Measurements from ENCODE around the gene STK35. TPM values are rescaled to one million over a fixed set of nuclear protein-coding genes. Genes with fewer than 3 reads are reported as not detected.

Gene STK35
- total RNA-seq, 1 donor from 2014 or later: 31.0 TPM

DNA sequence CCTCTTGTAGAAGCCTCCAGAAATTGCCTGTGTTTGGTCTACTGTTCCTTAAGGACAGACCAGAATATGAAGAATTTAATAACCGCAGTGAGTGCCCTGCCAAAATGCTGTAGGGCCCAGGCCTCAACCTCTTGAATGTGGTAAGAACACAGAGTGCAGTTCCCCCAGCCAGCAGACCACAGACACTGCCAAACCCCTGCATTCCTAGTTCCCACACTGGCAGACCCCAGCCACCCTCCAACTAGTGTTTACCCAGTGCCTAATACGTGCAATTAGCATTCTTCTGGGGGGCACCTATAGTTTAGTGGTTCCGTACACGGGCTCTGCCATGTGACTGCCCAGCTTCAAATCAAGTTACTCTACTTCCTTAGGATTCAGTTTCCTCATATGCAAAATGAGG, 51.7 kb downstream of the STK35 start:
- TF ChIP-seq, protein P1, sequence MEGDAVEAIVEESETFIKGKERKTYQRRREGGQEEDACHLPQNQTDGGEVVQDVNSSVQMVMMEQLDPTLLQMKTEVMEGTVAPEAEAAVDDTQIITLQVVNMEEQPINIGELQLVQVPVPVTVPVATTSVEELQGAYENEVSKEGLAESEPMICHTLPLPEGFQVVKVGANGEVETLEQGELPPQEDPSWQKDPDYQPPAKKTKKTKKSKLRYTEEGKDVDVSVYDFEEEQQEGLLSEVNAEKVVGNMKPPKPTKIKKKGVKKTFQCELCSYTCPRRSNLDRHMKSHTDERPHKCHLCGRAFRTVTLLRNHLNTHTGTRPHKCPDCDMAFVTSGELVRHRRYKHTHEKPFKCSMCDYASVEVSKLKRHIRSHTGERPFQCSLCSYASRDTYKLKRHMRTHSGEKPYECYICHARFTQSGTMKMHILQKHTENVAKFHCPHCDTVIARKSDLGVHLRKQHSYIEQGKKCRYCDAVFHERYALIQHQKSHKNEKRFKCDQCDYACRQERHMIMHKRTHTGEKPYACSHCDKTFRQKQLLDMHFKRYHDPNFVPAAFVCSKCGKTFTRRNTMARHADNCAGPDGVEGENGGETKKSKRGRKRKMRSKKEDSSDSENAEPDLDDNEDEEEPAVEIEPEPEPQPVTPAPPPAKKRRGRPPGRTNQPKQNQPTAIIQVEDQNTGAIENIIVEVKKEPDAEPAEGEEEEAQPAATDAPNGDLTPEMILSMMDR (IDR thresholded peaks at IDR 0.05; ENCODE audit: unreplicated experiment): no peak
- Mint-ChIP-seq H3K4me3 (no peak overlapping the region), H3K27me3 (ENCODE audit: low read depth) (no peaks in the 10 kb centered on the region), H3K27ac (no peak overlapping the region), H3K4me1 (peaks cover 2% of the 10 kb centered on the region), H3K9me3 (no peaks in the 10 kb centered on the region), H3K36me3 (peaks cover 5% of the 10 kb centered on the region)
- no peak for DNase-seq (ENCODE audit: low spot score in 2 of 2, unreplicated experiment in 2 of 2)

DNA sequence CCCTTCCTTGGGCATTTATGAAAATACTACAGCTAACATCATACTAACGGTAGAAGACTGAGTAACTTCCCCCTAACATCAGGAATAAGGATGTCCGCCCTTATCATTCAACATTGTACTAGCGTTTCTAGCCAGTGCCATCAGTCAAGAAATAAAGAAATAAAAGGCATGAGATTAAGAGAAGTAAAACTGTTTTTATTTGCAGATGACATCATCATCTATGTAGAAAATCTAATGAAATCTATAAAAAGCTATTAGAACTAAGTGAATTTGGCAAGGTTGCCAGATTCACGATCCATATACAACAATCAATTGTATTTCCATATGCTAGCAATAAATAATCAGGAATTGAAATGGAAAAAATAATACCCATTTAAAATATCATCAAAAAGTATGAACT, 54.6 kb downstream of the STK35 start:
- Mint-ChIP-seq H3K27ac (no peak overlapping the region), H3K4me1 (peaks cover 2% of the 10 kb centered on the region), H3K27me3 (ENCODE audit: low read depth) (peaks cover 2% of the 10 kb centered on the region), H3K9me3 (no peaks in the 10 kb centered on the region), H3K36me3 (no peaks in the 10 kb centered on the region), H3K4me3 (no peak overlapping the region)
- no peak for DNase-seq (ENCODE audit: low spot score in 2 of 2, unreplicated experiment in 2 of 2)
- TF ChIP-seq, protein P1 (IDR thresholded peaks at IDR 0.05; ENCODE audit: unreplicated experiment): no peak

DNA sequence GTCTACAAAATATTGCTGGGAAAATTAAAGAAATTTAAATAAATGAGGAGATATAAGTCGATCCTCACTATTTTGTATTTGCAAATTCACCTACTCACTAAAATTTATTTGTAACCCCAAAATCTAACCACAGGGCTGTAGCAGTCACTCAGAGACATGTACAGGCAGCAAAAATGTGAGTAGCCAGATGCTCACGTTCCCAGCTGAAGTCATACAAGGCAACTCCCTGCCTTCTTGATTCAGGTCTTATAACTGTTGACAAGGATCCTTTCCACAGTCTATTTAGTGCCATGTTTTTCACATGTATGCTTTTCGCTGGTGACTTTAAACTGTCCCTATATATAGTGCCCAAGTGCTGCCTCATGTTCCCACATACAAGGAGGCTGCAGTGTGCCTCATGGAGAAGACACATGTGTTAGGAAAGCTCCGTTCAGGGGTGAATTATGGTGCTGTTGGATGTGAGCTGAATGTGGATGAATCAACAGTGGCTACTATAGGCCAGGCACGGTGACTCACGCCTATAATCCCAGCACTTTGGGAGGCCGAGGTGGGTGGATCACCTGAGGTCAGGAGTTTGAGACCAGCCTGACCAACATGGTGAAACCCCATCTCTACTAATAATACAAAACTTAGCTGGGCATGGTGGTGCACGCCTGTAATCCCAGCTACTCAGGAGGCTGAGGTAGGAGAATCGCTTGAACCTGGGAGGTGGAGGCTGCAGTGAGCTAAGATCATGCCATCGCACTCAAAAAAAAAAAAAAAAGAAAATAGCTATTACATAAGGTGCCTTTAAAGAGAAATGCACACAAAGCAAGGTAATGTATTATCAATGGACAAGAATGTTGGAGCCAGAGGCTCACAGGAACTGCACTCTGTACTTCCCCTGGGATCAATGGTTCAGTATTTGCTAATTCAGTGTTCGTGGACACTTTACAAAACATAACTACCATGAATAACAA, 55.3 kb downstream of the STK35 start:
- TF ChIP-seq, protein P1 (IDR thresholded peaks at IDR 0.05; ENCODE audit: unreplicated experiment): no peak
- Mint-ChIP-seq H3K27me3 (ENCODE audit: low read depth) (peaks cover 2% of the 10 kb centered on the region), H3K4me3 (no peak overlapping the region), H3K9me3 (no peaks in the 10 kb centered on the region), H3K36me3 (no peaks in the 10 kb centered on the region), H3K4me1 (peaks cover under 1% of the 10 kb centered on the region), H3K27ac (no peak overlapping the region)
- no peak for DNase-seq (ENCODE audit: low spot score in 2 of 2, unreplicated experiment in 2 of 2)

DNA sequence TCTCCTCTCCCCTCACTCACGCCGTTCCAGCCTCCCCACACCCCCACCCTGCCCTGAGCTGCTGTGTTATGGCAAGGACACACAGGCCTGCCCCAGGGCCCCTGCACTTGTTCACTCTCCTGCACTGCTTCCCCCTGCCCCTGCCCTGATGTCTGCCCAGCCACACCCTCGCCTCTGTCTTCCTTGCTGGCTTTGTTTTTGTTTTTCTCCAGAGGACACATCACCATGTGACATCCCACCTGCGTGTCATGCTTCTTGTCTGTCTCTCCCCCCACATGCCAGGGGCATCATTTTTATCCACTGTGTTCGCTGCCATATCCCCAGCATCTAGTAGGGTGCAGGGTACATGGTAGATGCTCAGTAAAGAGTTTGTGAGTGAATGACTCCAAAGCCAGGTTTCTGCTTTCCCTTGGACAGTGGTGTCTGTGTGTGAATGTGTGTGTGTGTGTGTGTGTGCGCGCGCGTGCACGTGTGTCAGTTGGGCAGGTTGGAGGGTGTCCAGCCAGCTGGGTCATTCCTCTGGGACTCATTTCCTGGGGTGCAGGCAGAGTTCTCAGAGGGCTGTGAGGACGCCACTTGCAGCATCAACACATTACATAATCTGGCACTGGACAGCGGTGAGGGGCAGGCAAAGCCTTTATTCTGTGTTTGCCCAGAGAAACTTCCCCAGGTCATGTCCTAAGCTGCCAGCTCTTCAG, 60.6 kb downstream of the STK35 start:
- no peak for DNase-seq (ENCODE audit: low spot score in 2 of 2, unreplicated experiment in 2 of 2)
- Mint-ChIP-seq H3K4me3 (no peak overlapping the region), H3K4me1 (no peaks in the 10 kb centered on the region), H3K27me3 (ENCODE audit: low read depth) (peaks cover 10% of the 10 kb centered on the region), H3K36me3 (no peaks in the 10 kb centered on the region), H3K27ac (no peak overlapping the region), H3K9me3 (no peaks in the 10 kb centered on the region)
- TF ChIP-seq, protein P1 (IDR thresholded peaks at IDR 0.05; ENCODE audit: unreplicated experiment): no peak

DNA sequence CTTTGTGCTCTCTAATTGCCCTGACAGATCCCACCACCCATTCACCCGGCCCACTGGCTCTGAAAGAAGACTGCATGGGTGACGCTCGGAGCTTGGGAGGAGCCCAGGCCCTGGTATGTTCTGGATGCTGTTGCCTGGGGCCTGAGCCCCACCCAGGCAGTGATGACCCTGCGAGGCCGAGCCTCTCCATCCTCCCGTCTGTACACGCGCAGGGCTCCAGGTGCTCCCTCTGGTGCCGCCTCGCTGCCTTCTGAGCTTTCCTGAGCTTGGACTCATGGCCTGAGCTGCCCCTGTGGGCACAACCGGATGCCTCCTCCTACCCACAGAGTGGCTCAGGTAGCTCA, 61.2 kb downstream of the STK35 start:
- H3K9me3 Mint-ChIP-seq: no peaks in the 10 kb centered on the region
- no peak overlapping the region for H3K4me3 Mint-ChIP-seq
- TF ChIP-seq, protein P1 (IDR thresholded peaks at IDR 0.05; ENCODE audit: unreplicated experiment): no peak
- no peak overlapping the region for H3K27ac Mint-ChIP-seq
- H3K4me1 Mint-ChIP-seq: no peaks in the 10 kb centered on the region
- H3K36me3 Mint-ChIP-seq: no peaks in the 10 kb centered on the region
- H3K27me3 Mint-ChIP-seq (ENCODE audit: low read depth): peaks cover 12% of the 10 kb centered on the region
- no peak for DNase-seq (ENCODE audit: low spot score in 2 of 2, unreplicated experiment in 2 of 2)

Data from mesothelial cell of epicardium (in vitro differentiated cells).